ENCODE data around the gene CLK3.
"Not testable (repeated sequence)": the region's sequence is repeated elsewhere in the genome, so short reads cannot be mapped to it uniquely, and the experiment has no call there.

The CLK3 gene

GRCh38 chr15:74615508-74616365 lies at the start of gene CLK3:
Gene CLK3 (plus strand): TSS chr15:74615836. CDS start chr15:74619197, 3,361 bp downstream.
- DNase-seq: peak; percentile 90

GRCh38 chr15:74568594-74568993 lies 47.0 kb upstream of the CLK3 start:
- no peak for DNase-seq

GRCh38 chr15:74569731-74570070 lies 45.9 kb upstream of the CLK3 start:
- DNase-seq: no peak

GRCh38 chr15:74571191-74571590 lies 44.4 kb upstream of the CLK3 start:
- no peak for DNase-seq

GRCh38 chr15:74573987-74574386 lies 41.6 kb upstream of the CLK3 start:
- no peak for DNase-seq

- DNase-seq: no peak
These were observed 37.1 kb upstream of the CLK3 start for GRCh38 chr15:74578496-74578994.

GRCh38 chr15:74579001-74579400 lies 36.6 kb upstream of the CLK3 start:
- no peak for DNase-seq

GRCh38 chr15:74580538-74581350 lies 34.9 kb upstream of the CLK3 start:
- DNase-seq: no peak

GRCh38 chr15:74584204-74584603 lies 31.4 kb upstream of the CLK3 start:
- no peak for DNase-seq

- peak; percentile 72 for DNase-seq
These were observed 30.9 kb upstream of the CLK3 start for GRCh38 chr15:74584779-74585178.

GRCh38 chr15:74585191-74585590 lies 30.4 kb upstream of the CLK3 start:
- DNase-seq: no peak

- DNase-seq: no peak
These were observed 29.8 kb upstream of the CLK3 start for GRCh38 chr15:74585857-74586256.

GRCh38 chr15:74589826-74590225 lies 25.8 kb upstream of the CLK3 start:
- DNase-seq: no peak

GRCh38 chr15:74592222-74592621 lies 23.4 kb upstream of the CLK3 start:
- no peak for DNase-seq

- DNase-seq: no peak
These were observed 22.5 kb upstream of the CLK3 start for GRCh38 chr15:74593122-74593521.

- no peak for DNase-seq
These were observed 21.2 kb upstream of the CLK3 start for GRCh38 chr15:74594455-74594854.

GRCh38 chr15:74595271-74595670 lies 20.4 kb upstream of the CLK3 start:
- DNase-seq: no peak

- DNase-seq: not testable (repeated sequence)
These were observed 18.9 kb upstream of the CLK3 start for GRCh38 chr15:74596736-74597135.

- DNase-seq: not testable (repeated sequence)
These were observed 18.4 kb upstream of the CLK3 start for GRCh38 chr15:74597146-74597705.

GRCh38 chr15:74598126-74598842 lies 17.4 kb upstream of the CLK3 start:
- DNase-seq: peak; percentile 94

GRCh38 chr15:74599156-74599555 lies 16.5 kb upstream of the CLK3 start:
- no peak for DNase-seq

GRCh38 chr15:74603026-74603788 lies 12.4 kb upstream of the CLK3 start:
- DNase-seq: no peak

All from hematopoietic multipotent progenitor cell treated with erythropoietin and hydrocortisone succinate and interleukin-3 and kit ligand, for 8 days (in vitro differentiated cells).